Astrocyte (in vitro differentiated cells and primary cell): ENCODE measurements around the gene PLAGL2. TPM values are rescaled to one million over a fixed set of nuclear protein-coding genes. Genes with fewer than 3 reads are reported as not detected.

Source experiments
- DNase-seq: peaks from one replicate; pipeline ENCODE4 v3.0.0-alpha.2; 2010; ENCODE audit warnings: low read depth
- FAIRE-seq: peaks from 2 replicates; lab custom pipeline; 2011; peaks lifted over from hg19 to GRCh38; lab: Jason Lieb, UNC
- H2AFZ ChIP-seq: 2 replicates; pipeline ENCODE4 v1.6.0; 2012; ENCODE audit warnings: low read depth, low read length, inconsistent platforms
- H3K27ac ChIP-seq: 2 replicates; pipeline ENCODE4 v1.5.1; 2011; ENCODE audit warnings: low read depth, low read length, inconsistent platforms
- H3K27me3 ChIP-seq: 2 replicates; pipeline ENCODE4 v1.6.0; 2011; ENCODE audit warnings: low read length, inconsistent platforms; ENCODE audit not compliant: insufficient read depth
- H3K36me3 ChIP-seq: 2 replicates; pipeline ENCODE4 v1.5.1; 2011; ENCODE audit warnings: low read length, inconsistent platforms; ENCODE audit not compliant: insufficient read depth
- H3K4me1 ChIP-seq: 2 replicates; pipeline ENCODE4 v1.5.1; 2011; ENCODE audit warnings: low read length, inconsistent platforms; ENCODE audit not compliant: insufficient read depth
- H3K4me2 ChIP-seq: 2 replicates; pipeline ENCODE4 v1.6.0; 2012; ENCODE audit warnings: low read length, inconsistent platforms
- H3K4me3 ChIP-seq: 2 replicates; pipeline ENCODE4 v1.5.1; 2011; ENCODE audit warnings: low read depth, mild to moderate bottlenecking, low read length, inconsistent platforms; ENCODE audit not compliant: insufficient read depth
- H3K79me2 ChIP-seq: 2 replicates; pipeline ENCODE4 v1.6.0; 2012; ENCODE audit warnings: mild to moderate bottlenecking, low read length, inconsistent platforms; ENCODE audit not compliant: insufficient read depth
- H3K9ac ChIP-seq: 2 replicates; pipeline ENCODE4 v1.6.0; 2012; ENCODE audit warnings: mild to moderate bottlenecking, low read length, inconsistent platforms
- H3K9me3 ChIP-seq: 2 replicates; pipeline ENCODE4 v1.5.1; 2012; ENCODE audit warnings: low read depth, mild to moderate bottlenecking, low read length, inconsistent platforms; ENCODE audit not compliant: insufficient read depth
- H4K20me1 ChIP-seq: 2 replicates; pipeline ENCODE4 v1.6.0; 2012; ENCODE audit warnings: low read length, inconsistent platforms; ENCODE audit not compliant: insufficient read depth
- H3K27ac Mint-ChIP-seq: one replicate; pipeline ENCODE4 v1.8.0; 2021; ENCODE audit warnings: mild to moderate bottlenecking, mixed read lengths; ENCODE audit not compliant: unreplicated experiment
- H3K27me3 Mint-ChIP-seq: one replicate; pipeline ENCODE4 v1.8.0; 2021; ENCODE audit warnings: low read depth, mixed read lengths; ENCODE audit not compliant: unreplicated experiment
- H3K36me3 Mint-ChIP-seq: one replicate; pipeline ENCODE4 v1.8.0; 2021; ENCODE audit warnings: low read depth, mixed read lengths; ENCODE audit not compliant: unreplicated experiment
- H3K4me1 Mint-ChIP-seq: one replicate; pipeline ENCODE4 v1.8.0; 2021; ENCODE audit warnings: low read depth, mixed read lengths; ENCODE audit not compliant: unreplicated experiment
- H3K4me3 Mint-ChIP-seq: one replicate; pipeline ENCODE4 v1.8.0; 2021; ENCODE audit warnings: mild to moderate bottlenecking, moderate library complexity, mixed read lengths; ENCODE audit not compliant: unreplicated experiment
- H3K9me3 Mint-ChIP-seq: one replicate; pipeline ENCODE4 v1.8.0; 2021; ENCODE audit warnings: mild to moderate bottlenecking, mixed read lengths; ENCODE audit not compliant: unreplicated experiment
- CTCF ChIP-seq: IDR thresholded peaks from 2 replicates; pipeline ENCODE4 v1.5.1; 2011; ENCODE audit warnings: low read depth, mild to moderate bottlenecking, inconsistent platforms, low read length, moderate library complexity; ENCODE audit not compliant: insufficient read depth
- EZH2 ChIP-seq: IDR thresholded peaks from 2 replicates; pipeline ENCODE4 v1.6.1; 2012; ENCODE audit warnings: mild to moderate bottlenecking, low read length, inconsistent platforms; ENCODE audit not compliant: insufficient read depth
- total RNA-seq: library from RNA; stranded (reverse); gene quantifications from 2 replicates; pipeline ENCODE4 v1.2.1, GENCODE V29; 2021

Gene PLAGL2
- total RNA-seq, 1 donor from 2014 or later = 15.3 TPM

DNA sequence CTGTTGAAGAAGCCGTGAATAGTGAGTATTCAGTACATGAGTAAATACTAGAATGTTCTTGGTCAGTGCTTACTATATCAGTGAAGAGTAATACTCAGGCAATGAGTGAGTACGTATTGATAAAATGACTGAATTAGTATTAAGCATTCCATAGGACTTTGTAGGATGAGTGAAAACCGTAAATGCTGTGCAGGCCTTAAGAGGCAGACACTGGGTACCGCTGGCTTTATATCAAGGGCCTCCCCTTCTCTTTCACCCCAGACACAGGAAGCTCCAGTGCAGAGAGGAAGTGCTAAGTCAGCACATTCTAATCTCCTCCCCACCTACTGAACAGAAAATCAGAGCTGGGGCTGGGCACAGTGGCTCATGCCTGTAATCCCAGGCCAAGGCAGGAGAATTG is 24.3 kb upstream of the PLAGL2 start:
- no peak overlapping the region for H3K4me3 Mint-ChIP-seq
- Histone ChIP-seq H3K4me3 (no peak overlapping the region), H3K27me3 (no peaks in the 10 kb centered on the region), H3K79me2 (no peaks in the 10 kb centered on the region), H3K4me2 (no peak overlapping the region), H2AFZ (no peak overlapping the region), H3K36me3 (peaks cover 25% of the 10 kb centered on the region), H4K20me1 (peaks cover 3% of the 10 kb centered on the region), H3K27ac (no peak overlapping the region), H3K9ac (no peak overlapping the region), H3K4me1 (no peaks in the 10 kb centered on the region), H3K9me3 (no peaks in the 10 kb centered on the region)
- peaks cover 16% of the 10 kb centered on the region for H3K4me1 Mint-ChIP-seq
- no peak overlapping the region for H3K27ac Mint-ChIP-seq
- H3K36me3 Mint-ChIP-seq = peaks cover 31% of the 10 kb centered on the region
- no peak for FAIRE-seq
- TF ChIP-seq EZH2 (no peak), CTCF (no peak)
- H3K9me3 Mint-ChIP-seq = no peaks in the 10 kb centered on the region
- no peaks in the 10 kb centered on the region for H3K27me3 Mint-ChIP-seq
- no peak for DNase-seq

DNA sequence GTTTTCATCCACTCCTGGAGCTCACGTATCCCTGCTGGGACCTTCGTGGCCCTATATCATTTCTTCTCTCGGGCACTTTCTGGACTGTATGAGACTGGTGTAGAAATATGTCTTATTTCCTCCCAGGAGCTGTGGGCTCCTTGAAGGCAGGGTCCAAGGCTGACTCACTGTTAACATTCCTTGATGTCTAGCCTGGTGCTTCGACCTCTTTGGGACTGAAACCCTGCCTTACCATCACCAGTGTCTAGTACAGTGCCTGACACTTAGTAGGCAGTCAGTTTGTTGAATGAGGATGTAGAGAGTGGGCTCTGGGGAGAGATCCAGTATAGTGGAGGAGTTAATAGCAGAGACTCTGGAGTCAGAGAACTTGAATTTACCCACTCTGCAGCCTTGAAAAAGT is 23.7 kb upstream of the PLAGL2 start:
- H4K20me1 ChIP-seq = peaks cover 3% of the 10 kb centered on the region
- H3K27ac ChIP-seq = no peak overlapping the region
- FAIRE-seq (no peak), DNase-seq (no peak)
- no peak for TF ChIP-seq CTCF
- TF ChIP-seq EZH2 = no peak
- H3K4me1 ChIP-seq = no peaks in the 10 kb centered on the region
- Mint-ChIP-seq H3K4me1 (peaks cover 16% of the 10 kb centered on the region), H3K4me3 (no peak overlapping the region), H3K9me3 (no peaks in the 10 kb centered on the region), H3K27me3 (no peaks in the 10 kb centered on the region), H3K27ac (peak overlapping the region; percentile 50), H3K36me3 (peaks cover 29% of the 10 kb centered on the region)
- H3K4me2 ChIP-seq = no peak overlapping the region
- H3K36me3 ChIP-seq = peaks cover 23% of the 10 kb centered on the region
- H3K9ac ChIP-seq = no peak overlapping the region
- no peaks in the 10 kb centered on the region for H3K27me3 ChIP-seq
- H3K9me3 ChIP-seq = no peaks in the 10 kb centered on the region
- no peak overlapping the region for H2AFZ ChIP-seq
- H3K79me2 ChIP-seq = no peaks in the 10 kb centered on the region
- no peak overlapping the region for H3K4me3 ChIP-seq

DNA sequence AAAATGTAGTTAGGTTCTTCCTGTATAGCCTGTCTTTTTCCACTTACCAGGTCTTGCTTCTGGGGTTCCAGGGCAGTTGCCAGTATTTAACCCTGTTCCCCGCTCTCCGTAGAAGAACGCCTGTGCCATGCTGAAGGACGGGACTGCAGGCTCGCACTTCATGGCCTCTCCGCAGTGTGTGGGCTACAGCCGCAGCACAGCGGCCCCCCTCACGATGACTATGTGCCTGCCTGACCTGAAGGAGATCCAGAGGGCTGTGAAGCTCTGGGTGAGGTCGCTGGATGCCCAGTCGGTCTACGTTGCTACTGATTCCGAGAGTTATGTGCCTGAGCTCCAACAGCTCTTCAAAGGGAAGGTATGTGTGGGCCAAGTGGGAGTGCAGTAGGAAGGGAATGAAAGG is 23.2 kb upstream of the PLAGL2 start:
- no peaks in the 10 kb centered on the region for H3K27me3 Mint-ChIP-seq
- no peak for FAIRE-seq
- H3K9ac ChIP-seq = no peak overlapping the region
- no peak overlapping the region for H3K27ac ChIP-seq
- no peaks in the 10 kb centered on the region for H3K4me1 ChIP-seq
- H3K9me3 Mint-ChIP-seq = no peaks in the 10 kb centered on the region
- H3K4me1 Mint-ChIP-seq = peaks cover 16% of the 10 kb centered on the region
- no peak for TF ChIP-seq CTCF
- no peak for TF ChIP-seq EZH2
- no peaks in the 10 kb centered on the region for H3K27me3 ChIP-seq
- peaks cover 27% of the 10 kb centered on the region for H3K36me3 Mint-ChIP-seq
- no peak for DNase-seq
- H4K20me1 ChIP-seq = peaks cover 3% of the 10 kb centered on the region
- H3K4me2 ChIP-seq = no peak overlapping the region
- no peak overlapping the region for H3K27ac Mint-ChIP-seq
- H3K4me3 ChIP-seq = no peak overlapping the region
- no peak overlapping the region for H3K4me3 Mint-ChIP-seq
- H3K36me3 ChIP-seq = peaks cover 25% of the 10 kb centered on the region
- no peaks in the 10 kb centered on the region for H3K9me3 ChIP-seq
- H2AFZ ChIP-seq = no peak overlapping the region
- no peaks in the 10 kb centered on the region for H3K79me2 ChIP-seq
